AG04449 (cell line): ENCODE data around the gene ERRFI1.

ENCODE experiments used
- CTCF ChIA-PET: fragments of 350-600 bp; formaldehyde crosslinking; extraction: SDS; loops from one replicate; lab custom pipeline; 2021; ENCODE audit warnings: antibody characterized with exemption; lab: Yijun Ruan, JAX
- POLR2A ChIA-PET: fragments of 400-600, 350-600 bp; formaldehyde crosslinking; extraction: SDS; loops from one replicate; lab custom pipeline; 2020; ENCODE audit warnings: antibody characterized with exemption, inconsistent platforms; lab: Yijun Ruan, JAX
- DNase-seq: peaks from one replicate; pipeline ENCODE4 v3.0.0-alpha.2; 2010; ENCODE audit warnings: low read depth, low spot score
- H3K4me3 ChIP-seq: 2 replicates; pipeline ENCODE4 v1.5.1; 2011; ENCODE audit warnings: low read depth, mild to moderate bottlenecking, control low read depth, low read length
- TF ChIP-seq, protein P1 (sequence below): IDR thresholded peaks from one replicate; pipeline ENCODE4 v1.5.1; 2011; ENCODE audit warnings: mild to moderate bottlenecking, moderate library complexity, low read length, control low read depth, inconsistent platforms; ENCODE audit not compliant: insufficient read depth; ENCODE audit errors: missing control alignments

ERRFI1 gene

DNA sequence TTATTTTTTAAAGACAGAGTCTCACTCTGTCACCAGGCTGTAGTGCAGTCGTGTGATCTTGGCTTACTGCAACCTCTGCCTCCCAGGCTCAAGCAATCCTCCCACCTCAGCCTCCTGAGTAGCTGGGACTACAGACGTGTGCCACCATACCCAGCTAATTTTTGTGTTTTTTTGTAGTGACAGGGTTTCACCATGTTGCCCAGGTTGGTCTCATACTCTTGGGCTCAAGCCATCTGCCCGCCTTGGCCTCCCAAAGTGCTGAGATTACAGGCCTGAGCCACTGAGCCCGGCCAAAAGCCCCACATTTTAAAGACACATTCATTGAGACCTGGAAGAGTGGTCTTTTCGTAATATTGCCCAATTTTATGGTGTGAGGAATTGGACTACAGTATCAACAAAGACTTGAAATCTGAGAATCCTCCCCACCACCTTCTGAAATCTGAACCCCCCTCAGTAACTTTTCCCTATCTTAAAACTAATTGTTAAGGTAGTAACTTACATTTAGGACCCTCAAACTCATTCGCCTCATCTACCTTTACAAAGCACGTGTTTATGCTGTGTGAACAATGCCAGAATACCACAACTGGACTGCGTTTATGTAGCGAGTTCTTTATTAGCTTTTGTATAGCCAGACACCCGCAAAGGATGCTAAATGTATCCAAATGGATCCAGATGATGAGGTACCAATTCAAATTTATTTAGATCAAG, 2.7 kb downstream of the ERRFI1 start:
- peak overlapping the region; percentile 80 for H3K4me3 ChIP-seq

DNA sequence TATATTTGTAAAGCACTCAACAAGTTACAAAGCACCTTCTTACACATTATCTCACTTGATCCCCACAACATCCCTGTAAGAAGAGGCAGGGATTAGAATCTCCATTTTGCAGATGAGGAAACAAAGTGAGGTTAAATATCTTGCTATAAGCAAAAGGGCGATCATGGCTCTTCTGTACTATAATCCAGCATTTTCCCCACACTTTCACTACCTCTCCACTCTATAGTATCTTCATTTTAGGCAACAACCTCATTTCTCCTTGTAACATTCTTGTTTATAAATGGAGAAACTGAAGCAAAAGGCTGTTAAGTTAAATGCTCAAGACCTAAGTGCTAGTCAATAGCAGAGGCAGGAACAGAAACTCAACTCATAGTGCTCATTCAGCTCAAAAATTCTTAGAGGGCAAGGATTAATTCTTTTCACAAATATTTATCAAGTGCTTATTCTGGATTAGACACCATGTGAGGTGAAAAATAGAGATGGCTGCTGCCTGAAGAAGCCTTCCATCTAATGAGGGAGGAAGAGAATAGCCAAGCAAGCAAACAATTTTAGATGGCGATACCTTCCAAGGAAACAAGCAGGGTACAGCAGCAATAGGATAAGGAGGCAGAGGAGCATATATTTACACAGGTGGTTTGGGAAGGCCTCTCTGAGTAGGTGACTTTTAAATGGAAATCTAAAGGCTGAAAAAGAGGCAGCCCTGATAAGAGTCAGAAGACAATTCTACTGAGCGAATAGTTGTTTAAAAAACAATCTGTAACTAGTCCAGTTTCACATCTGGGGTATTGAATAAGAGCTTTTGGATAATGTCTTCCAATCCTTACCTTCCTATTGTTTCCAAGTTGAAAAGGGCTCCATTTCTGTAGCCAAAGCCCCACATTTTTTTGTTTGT, 3.5 kb downstream of the ERRFI1 start:
- CTCF ChIA-PET, result interaction anchor here (0.9 to 13.5 kb wide), 6 partner anchors 8 to 324 kb away, joined by 3 to 188 read pairs (median 5); no protein-coding TSS in a partner anchor

More for the DNA sequence above, 2.7 kb downstream of the ERRFI1 start:
- ChIA-PET CTCF (interaction anchor here (0.9 to 13.5 kb wide), 9 partner anchors 9 to 324 kb away, joined by 3 to 188 read pairs (median 4); no protein-coding TSS in a partner anchor), POLR2A (interaction anchor here (0.9 to 1.1 kb wide), 2 partner anchors 174 to 363 kb away, joined by 3 to 4 read pairs; no protein-coding TSS in a partner anchor)
- TF ChIP-seq, protein P1, sequence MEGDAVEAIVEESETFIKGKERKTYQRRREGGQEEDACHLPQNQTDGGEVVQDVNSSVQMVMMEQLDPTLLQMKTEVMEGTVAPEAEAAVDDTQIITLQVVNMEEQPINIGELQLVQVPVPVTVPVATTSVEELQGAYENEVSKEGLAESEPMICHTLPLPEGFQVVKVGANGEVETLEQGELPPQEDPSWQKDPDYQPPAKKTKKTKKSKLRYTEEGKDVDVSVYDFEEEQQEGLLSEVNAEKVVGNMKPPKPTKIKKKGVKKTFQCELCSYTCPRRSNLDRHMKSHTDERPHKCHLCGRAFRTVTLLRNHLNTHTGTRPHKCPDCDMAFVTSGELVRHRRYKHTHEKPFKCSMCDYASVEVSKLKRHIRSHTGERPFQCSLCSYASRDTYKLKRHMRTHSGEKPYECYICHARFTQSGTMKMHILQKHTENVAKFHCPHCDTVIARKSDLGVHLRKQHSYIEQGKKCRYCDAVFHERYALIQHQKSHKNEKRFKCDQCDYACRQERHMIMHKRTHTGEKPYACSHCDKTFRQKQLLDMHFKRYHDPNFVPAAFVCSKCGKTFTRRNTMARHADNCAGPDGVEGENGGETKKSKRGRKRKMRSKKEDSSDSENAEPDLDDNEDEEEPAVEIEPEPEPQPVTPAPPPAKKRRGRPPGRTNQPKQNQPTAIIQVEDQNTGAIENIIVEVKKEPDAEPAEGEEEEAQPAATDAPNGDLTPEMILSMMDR, result no peak
- no peak for DNase-seq

DNA sequence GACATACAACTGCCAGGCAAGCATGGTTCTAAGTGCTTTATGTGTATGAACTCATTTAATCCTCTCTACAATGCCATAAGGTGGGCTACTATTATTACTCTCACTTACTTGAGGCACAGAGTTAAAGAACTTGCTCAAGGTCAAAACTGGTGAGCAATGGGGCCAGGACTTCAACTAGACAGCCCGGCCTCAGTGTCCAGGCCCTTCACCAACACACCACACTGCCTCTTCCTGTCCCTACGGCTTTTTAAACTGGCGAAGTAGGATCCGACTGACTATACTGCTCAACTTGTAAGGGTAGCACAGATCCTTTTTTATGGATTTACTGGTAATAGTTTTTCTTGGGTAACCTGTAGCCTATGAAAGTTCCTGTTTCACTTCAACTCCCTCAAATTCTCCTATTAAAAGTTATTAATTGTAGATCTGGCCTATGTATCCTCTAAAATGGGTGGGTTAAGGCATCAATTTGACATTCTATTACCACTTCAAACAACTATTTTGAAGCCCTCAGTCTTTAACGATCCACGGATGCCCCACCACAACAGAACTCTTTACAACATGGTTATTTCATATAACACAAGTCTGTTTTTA, 4.3 kb downstream of the ERRFI1 start:
- no peak for DNase-seq
- no peak overlapping the region for H3K4me3 ChIP-seq
- CTCF ChIA-PET, result interaction anchor here (10.7 to 12.6 kb wide), 3 partner anchors 47 to 327 kb away, joined by 96 to 321 read pairs (median 138); partner anchors contain the start of gene SLC45A1
- POLR2A ChIA-PET, result no interaction called here
- TF ChIP-seq, protein P1, result no peak

More for the DNA sequence above, 3.5 kb downstream of the ERRFI1 start:
- no peak overlapping the region; the same call in 1 of the 2 replicates for H3K4me3 ChIP-seq
- POLR2A ChIA-PET, result interaction anchor here (1.1 kb wide), 1 partner anchor 175 kb away, joined by 4 read pairs; no protein-coding TSS in a partner anchor
- DNase-seq, result no peak
- TF ChIP-seq, protein P1, result no peak

DNA sequence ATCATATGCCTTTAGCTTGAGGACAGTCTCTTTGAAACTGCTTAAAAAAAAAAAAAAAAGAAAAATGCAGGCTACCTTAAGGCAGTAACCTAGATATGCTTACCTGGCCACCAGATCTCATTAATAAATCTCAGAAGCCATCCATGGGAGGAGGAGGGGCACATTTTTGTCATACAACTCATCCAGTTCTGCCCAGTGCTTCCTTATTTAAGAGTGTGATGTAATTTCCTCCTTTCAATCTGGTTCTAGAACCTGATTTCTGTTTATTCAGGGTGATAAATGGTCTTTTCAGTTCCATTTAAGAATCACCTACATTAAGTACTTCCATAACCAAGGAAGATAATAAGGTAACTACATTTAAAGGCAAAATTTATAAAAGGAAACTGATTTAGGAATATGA, 6.1 kb downstream of the ERRFI1 start:
- DNase-seq, result no peak
- CTCF ChIA-PET, result interaction anchor here (1.0 to 12.6 kb wide), 6 partner anchors 9 to 329 kb away, joined by 5 to 321 read pairs (median 102); partner anchors contain the start of gene SLC45A1
- POLR2A ChIA-PET, result no interaction called here
- H3K4me3 ChIP-seq, result no peak overlapping the region
- TF ChIP-seq, protein P1, result no peak

DNA sequence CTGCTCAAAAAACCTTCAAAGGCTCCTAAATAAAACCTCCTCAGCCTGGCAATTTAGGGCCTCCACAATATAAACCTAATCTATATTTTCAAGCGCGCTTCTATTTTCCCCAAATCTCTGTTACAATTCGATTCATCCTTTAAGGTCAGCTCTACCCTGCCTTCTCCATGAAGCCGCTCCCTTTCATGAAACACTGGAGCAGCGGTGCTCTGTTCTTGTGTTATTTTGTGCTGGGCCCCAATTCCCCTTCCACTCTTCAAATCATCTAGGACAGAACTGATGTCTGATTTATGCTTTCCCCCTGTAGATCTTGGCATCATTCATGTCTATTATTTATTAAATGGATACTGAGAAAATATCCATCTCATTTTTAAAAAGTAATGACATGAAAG, 6.9 kb downstream of the ERRFI1 start:
- TF ChIP-seq, protein P1, result no peak
- CTCF ChIA-PET, result interaction anchor here (0.7 to 12.6 kb wide), 12 partner anchors 8 to 707 kb away, joined by 3 to 321 read pairs (median 22); partner anchors contain the start of gene SLC45A1
- no peak overlapping the region for H3K4me3 ChIP-seq
- POLR2A ChIA-PET, result interaction anchor here (1.2 kb wide), 1 partner anchor 15 kb away, joined by 4 read pairs; no protein-coding TSS in a partner anchor
- DNase-seq, result no peak
